HepG2 (cell line): ENCODE results near the gene TSC22D4. TPM values are rescaled to one million over a fixed set of nuclear protein-coding genes. Genes with fewer than 3 reads are reported as not detected.

Source experiments
- GPN1 ChIP-seq: sonication (generic); formaldehyde crosslinking; IDR thresholded peaks from 2 replicates; pipeline ENCODE4 v1.5.1; 2020; ENCODE audit warnings: missing genetic modification reagents, borderline replicate concordance
- JDP2 ChIP-seq: sonication (generic); formaldehyde crosslinking; IDR thresholded peaks from 2 replicates; pipeline ENCODE4 v1.8.1; 2022; ENCODE audit warnings: missing genetic modification reagents, borderline replicate concordance
- MAFK ChIP-seq, 2 experiments: IDR thresholded peaks in 1 of 2; conservative IDR thresholded peaks in 1 of 2; 2 replicates each; pipeline ENCODE4 v1.6.1; 2011; ENCODE audit warnings: improper control_type of control experiment in 2 of 2, low read length in 2 of 2
- MTA1 ChIP-seq: sonication (generic); formaldehyde crosslinking; IDR thresholded peaks from 2 replicates; pipeline ENCODE4 v1.4.0; 2020; ENCODE audit warnings: missing genetic modification reagents, mild to moderate bottlenecking, borderline replicate concordance
- SP1 ChIP-seq, 2 experiments: fragments of 450-650 bp in 1 of 2; sonication (generic) in 1 of 2; formaldehyde crosslinking in 1 of 2; IDR thresholded peaks; 2 replicates each; pipeline versions ENCODE4 v1.4.0 to v1.6.1; 2016 to 2020; ENCODE audit warnings: missing genetic modification reagents in 1 of 2
- YY1 ChIP-seq: IDR thresholded peaks from 2 replicates; pipeline ENCODE4 v1.6.1; 2011; ENCODE audit warnings: low read length, low read depth, moderate library complexity, mild to moderate bottlenecking; ENCODE audit not compliant: insufficient read depth, insufficient replicate concordance
- ZEB1 ChIP-seq: IDR thresholded peaks from 2 replicates; pipeline ENCODE4 v1.6.1; 2012; ENCODE audit warnings: mild to moderate bottlenecking, low read depth, inconsistent platforms; ENCODE audit not compliant: insufficient replicate concordance
- ZNF121 ChIP-seq: sonication (generic); formaldehyde crosslinking; IDR thresholded peaks from 2 replicates; pipeline ENCODE4 v1.5.0; 2020; ENCODE audit warnings: mild to moderate bottlenecking, missing genetic modification reagents
- ZNF335 ChIP-seq: sonication (generic); formaldehyde crosslinking; IDR thresholded peaks from 2 replicates; pipeline ENCODE4 v1.4.0; 2020; ENCODE audit warnings: missing genetic modification reagents
- ZNF431 ChIP-seq: sonication (generic); formaldehyde crosslinking; IDR thresholded peaks from 2 replicates; pipeline ENCODE4 v1.9.0; 2022; ENCODE audit warnings: missing genetic modification reagents, low read depth, mild to moderate bottlenecking, borderline replicate concordance
- ZNF468 ChIP-seq: sonication (generic); formaldehyde crosslinking; IDR thresholded peaks from 2 replicates; pipeline ENCODE4 v1.8.0; 2022; ENCODE audit warnings: mild to moderate bottlenecking, moderate library complexity, missing genetic modification reagents
- ZNF839 ChIP-seq: sonication (generic); formaldehyde crosslinking; IDR thresholded peaks from 2 replicates; pipeline ENCODE4 v1.4.0; 2020; ENCODE audit warnings: missing genetic modification reagents, mild to moderate bottlenecking, borderline replicate concordance
- ZSCAN20 ChIP-seq: sonication (generic); formaldehyde crosslinking; IDR thresholded peaks from 2 replicates; pipeline ENCODE4 v1.4.0; 2020; ENCODE audit warnings: missing genetic modification reagents, mild to moderate bottlenecking, borderline replicate concordance
- polyA plus RNA-seq, 8 experiments: library from polyadenylated mRNA; depleted of rRNA in 3 of 8; stranded (reverse) in 7 of 8; unstranded in 1 of 8; fragments of >200 nt; fragmentation: Illumina TruSeq in 4 of 8; extraction: Trizol in 4 of 8; gene quantifications; 2 replicates each; pipeline versions ENCODE4 v1.2.1 to v1.2.3, GENCODE V29; 2011 to 2016; ENCODE audit warnings: low read depth in 4 of 8, missing spikeins in 1 of 8, mixed read lengths in 1 of 8; ENCODE audit not compliant: insufficient read depth in 1 of 8
- total RNA-seq, 5 experiments: library from RNA; depleted of rRNA; stranded (reverse); fragments of >200 nt; fragmentation: Illumina TruSeq; extraction: Trizol; gene quantifications; 2 replicates each; pipeline ENCODE4 v1.2.3, GENCODE V29; 2016; ENCODE audit warnings: low read depth in 1 of 5
- TF ChIP-seq, protein P1 (sequence below): sonication (generic); formaldehyde crosslinking; IDR thresholded peaks from 2 replicates; pipeline ENCODE4 v1.8.0; 2022; ENCODE audit warnings: mild to moderate bottlenecking, missing genetic modification reagents; ENCODE audit not compliant: insufficient replicate concordance
- TF ChIP-seq, protein P2 (sequence below): conservative IDR thresholded peaks from 2 replicates; pipeline ENCODE4 v1.6.1; 2018; ENCODE audit warnings: missing genetic modification reagents
- TF ChIP-seq, protein P3 (sequence below): fragments of 450-650 bp; IDR thresholded peaks from 2 replicates; pipeline ENCODE4 v1.6.1; 2017; ENCODE audit warnings: mild to moderate bottlenecking
- TF ChIP-seq, protein P4 (sequence below): sonication (generic); formaldehyde crosslinking; IDR thresholded peaks from 2 replicates; pipeline ENCODE4 v1.4.0; 2020; ENCODE audit warnings: missing genetic modification reagents, mild to moderate bottlenecking, borderline replicate concordance
- TF ChIP-seq, protein P5 (sequence below): sonication (generic); formaldehyde crosslinking; IDR thresholded peaks from 2 replicates; pipeline ENCODE4 v1.8.1; 2023; ENCODE audit warnings: mild to moderate bottlenecking, moderate library complexity, missing genetic modification reagents

The TSC22D4 gene
- total and polyA plus RNA-seq, 2 of the 13 experiments (the other 11 are each of a cell fraction or from before 2014, with no cell fraction given): 7.7 to 8.7 TPM

DNA sequence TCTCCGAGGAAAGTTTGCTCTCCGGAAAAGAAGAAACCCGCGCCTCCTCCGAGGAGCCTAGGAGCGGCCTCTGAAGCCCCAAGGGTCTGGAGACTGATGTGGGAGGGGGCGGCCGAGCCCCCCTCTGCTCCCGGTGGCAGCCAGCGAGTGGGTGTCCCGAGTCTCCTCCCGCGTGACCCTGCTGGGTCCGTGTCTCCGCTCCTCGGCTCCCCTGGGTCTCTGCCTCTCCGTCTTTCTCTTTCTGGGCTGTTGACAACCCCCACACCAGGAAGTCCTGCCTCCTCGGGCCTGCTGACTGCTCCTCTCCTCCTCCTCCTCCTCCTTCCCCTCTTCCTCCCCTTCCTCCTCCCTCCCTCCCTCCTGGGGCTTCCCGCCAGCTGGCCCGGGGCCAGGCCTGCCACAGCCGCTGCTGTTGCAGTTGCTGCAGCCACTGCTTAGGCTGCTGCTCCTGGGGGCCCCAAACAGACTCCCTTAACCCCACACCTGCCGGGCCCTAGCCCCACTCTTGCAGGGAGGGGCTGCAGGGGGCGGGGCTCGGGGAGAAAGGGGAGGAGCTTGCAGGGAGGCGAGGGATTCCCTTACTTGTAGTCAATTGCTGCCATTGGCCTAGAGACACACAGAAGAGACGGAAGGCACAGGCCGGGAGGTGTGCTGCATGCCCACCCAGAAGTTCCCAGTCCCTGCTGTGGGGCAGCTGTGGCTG lies at the start of gene TSC22D4 (continued):
- TF ChIP-seq ZNF839 (CRISPR knock-in tag) (no peak), ZEB1 (no peak), ZNF431 (CRISPR knock-in tag) (no peak), JDP2 (CRISPR knock-in tag) (no peak), SP1 (IDR thresholded peaks at IDR 0.05) (no peak), SP1 (CRISPR knock-in tag; IDR thresholded peaks at IDR 0.05) (peak; percentile 47; the same call in 1 of the 2 replicates), ZSCAN20 (CRISPR knock-in tag) (no peak), ZNF121 (CRISPR knock-in tag) (no peak), YY1 (peak; percentile 37), ZNF335 (CRISPR knock-in tag) (no peak), GPN1 (no peak), MTA1 (CRISPR knock-in tag) (0 out of 2 replicates have a peak, but pooled peaks have one; percentile 35), ZNF468 (CRISPR knock-in tag) (no peak), MAFK (conservative IDR thresholded peaks at IDR 0.05 in 1 of 2, IDR thresholded peaks at IDR 0.05 in 1 of 2; ENCODE audit: low read length in 2 of 2) (no peak)
- TF ChIP-seq, protein P1, sequence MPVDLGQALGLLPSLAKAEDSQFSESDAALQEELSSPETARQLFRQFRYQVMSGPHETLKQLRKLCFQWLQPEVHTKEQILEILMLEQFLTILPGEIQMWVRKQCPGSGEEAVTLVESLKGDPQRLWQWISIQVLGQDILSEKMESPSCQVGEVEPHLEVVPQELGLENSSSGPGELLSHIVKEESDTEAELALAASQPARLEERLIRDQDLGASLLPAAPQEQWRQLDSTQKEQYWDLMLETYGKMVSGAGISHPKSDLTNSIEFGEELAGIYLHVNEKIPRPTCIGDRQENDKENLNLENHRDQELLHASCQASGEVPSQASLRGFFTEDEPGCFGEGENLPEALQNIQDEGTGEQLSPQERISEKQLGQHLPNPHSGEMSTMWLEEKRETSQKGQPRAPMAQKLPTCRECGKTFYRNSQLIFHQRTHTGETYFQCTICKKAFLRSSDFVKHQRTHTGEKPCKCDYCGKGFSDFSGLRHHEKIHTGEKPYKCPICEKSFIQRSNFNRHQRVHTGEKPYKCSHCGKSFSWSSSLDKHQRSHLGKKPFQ: no peak
- TF ChIP-seq, protein P2, sequence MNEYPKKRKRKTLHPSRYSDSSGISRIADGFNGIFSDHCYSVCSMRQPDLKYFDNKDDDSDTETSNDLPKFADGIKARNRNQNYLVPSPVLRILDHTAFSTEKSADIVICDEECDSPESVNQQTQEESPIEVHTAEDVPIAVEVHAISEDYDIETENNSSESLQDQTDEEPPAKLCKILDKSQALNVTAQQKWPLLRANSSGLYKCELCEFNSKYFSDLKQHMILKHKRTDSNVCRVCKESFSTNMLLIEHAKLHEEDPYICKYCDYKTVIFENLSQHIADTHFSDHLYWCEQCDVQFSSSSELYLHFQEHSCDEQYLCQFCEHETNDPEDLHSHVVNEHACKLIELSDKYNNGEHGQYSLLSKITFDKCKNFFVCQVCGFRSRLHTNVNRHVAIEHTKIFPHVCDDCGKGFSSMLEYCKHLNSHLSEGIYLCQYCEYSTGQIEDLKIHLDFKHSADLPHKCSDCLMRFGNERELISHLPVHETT (CRISPR knock-in tag): no peak
- TF ChIP-seq, protein P3, sequence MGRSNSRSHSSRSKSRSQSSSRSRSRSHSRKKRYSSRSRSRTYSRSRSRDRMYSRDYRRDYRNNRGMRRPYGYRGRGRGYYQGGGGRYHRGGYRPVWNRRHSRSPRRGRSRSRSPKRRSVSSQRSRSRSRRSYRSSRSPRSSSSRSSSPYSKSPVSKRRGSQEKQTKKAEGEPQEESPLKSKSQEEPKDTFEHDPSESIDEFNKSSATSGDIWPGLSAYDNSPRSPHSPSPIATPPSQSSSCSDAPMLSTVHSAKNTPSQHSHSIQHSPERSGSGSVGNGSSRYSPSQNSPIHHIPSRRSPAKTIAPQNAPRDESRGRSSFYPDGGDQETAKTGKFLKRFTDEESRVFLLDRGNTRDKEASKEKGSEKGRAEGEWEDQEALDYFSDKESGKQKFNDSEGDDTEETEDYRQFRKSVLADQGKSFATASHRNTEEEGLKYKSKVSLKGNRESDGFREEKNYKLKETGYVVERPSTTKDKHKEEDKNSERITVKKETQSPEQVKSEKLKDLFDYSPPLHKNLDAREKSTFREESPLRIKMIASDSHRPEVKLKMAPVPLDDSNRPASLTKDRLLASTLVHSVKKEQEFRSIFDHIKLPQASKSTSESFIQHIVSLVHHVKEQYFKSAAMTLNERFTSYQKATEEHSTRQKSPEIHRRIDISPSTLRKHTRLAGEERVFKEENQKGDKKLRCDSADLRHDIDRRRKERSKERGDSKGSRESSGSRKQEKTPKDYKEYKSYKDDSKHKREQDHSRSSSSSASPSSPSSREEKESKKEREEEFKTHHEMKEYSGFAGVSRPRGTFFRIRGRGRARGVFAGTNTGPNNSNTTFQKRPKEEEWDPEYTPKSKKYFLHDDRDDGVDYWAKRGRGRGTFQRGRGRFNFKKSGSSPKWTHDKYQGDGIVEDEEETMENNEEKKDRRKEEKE: no peak
- TF ChIP-seq, protein P4, sequence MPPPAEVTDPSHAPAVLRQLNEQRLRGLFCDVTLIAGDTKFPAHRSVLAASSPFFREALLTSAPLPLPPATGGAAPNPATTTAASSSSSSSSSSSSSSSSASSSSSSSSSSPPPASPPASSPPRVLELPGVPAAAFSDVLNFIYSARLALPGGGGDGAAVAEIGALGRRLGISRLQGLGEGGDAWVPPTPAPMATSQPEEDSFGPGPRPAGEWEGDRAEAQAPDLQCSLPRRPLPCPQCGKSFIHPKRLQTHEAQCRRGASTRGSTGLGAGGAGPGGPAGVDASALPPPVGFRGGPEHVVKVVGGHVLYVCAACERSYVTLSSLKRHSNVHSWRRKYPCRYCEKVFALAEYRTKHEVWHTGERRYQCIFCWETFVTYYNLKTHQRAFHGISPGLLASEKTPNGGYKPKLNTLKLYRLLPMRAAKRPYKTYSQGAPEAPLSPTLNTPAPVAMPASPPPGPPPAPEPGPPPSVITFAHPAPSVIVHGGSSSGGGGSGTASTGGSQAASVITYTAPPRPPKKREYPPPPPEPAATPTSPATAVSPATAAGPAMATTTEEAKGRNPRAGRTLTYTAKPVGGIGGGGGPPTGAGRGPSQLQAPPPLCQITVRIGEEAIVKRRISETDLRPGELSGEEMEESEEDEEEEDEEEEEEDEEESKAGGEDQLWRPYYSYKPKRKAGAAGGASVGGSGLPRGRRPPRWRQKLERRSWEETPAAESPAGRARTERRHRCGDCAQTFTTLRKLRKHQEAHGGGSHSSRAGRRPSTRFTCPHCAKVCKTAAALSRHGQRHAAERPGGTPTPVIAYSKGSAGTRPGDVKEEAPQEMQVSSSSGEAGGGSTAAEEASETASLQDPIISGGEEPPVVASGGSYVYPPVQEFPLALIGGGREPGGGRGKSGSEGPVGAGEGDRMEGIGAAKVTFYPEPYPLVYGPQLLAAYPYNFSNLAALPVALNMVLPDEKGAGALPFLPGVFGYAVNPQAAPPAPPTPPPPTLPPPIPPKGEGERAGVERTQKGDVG (CRISPR knock-in tag): no peak
- TF ChIP-seq, protein P5, sequence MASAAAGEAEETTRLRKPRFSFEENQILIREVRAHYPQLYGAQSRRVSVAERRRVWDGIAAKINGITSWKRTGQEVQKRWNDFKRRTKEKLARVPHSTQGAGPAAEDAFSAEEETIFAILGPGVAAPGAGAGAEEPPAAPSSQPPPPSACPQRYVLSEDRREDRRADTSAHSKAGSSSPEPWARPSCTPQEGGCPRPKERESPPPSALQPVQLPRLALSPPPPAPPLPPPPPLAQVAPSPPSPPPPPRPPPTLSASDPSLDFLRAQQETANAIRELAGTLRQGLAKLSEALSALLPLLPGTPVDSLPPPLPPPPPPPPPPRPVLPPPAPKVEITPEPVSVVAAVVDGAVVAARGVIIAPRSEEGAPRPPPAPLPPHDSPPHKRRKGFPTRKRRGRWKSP (CRISPR knock-in tag): no peak
